GM23338 (cell line): Measurements from ENCODE around the gene CISH. TPM values are rescaled to one million over a fixed set of nuclear protein-coding genes. Genes with fewer than 3 reads are reported as not detected.

Experiments used
- ATAC-seq: fragments of 200-7000 bp; cut with Tn5 transposase; 3 replicates; pipeline ENCODE4 v1.9.1; 2020
- DNase-seq: peaks from one replicate; pipeline ENCODE4 v3.0.0-alpha.2; 2015; ENCODE audit warnings: low spot score
- H2AFZ ChIP-seq: fragments of 200-600 bp; sonication (generic); 2 replicates; pipeline ENCODE4 v1.8.0; 2016; ENCODE audit warnings: antibody characterized with exemption, mild to moderate bottlenecking, moderate library complexity
- H3F3A ChIP-seq: fragments of 200-600 bp; sonication (generic); replicated peaks from 2 replicates; pipeline ENCODE4 v1.8.0; 2017; ENCODE audit warnings: antibody characterized with exemption, mixed run types, low read depth
- H3K27ac ChIP-seq: fragments of 200-600 bp; sonication (generic); 2 replicates; pipeline ENCODE4 v1.6.1; 2016; ENCODE audit warnings: low read depth
- H3K27me3 ChIP-seq: fragments of 200-600 bp; sonication (generic); 2 replicates; pipeline ENCODE4 v1.8.0; 2016; ENCODE audit warnings: mild to moderate bottlenecking, mixed run types, moderate library complexity; ENCODE audit not compliant: insufficient read depth
- H3K36me3 ChIP-seq: fragments of 200-600 bp; sonication (generic); 2 replicates; pipeline ENCODE4 v1.8.0; 2016; ENCODE audit warnings: mild to moderate bottlenecking; ENCODE audit not compliant: insufficient read depth
- H3K4me1 ChIP-seq: fragments of 200-600 bp; sonication (generic); 2 replicates; pipeline ENCODE4 v1.8.0; 2016; ENCODE audit warnings: mild to moderate bottlenecking, moderate library complexity; ENCODE audit not compliant: insufficient read depth
- H3K4me2 ChIP-seq: fragments of 200-600 bp; sonication (generic); 2 replicates; pipeline ENCODE4 v1.7.1; 2017; ENCODE audit warnings: mixed run types
- H3K4me3 ChIP-seq: fragments of 200-600 bp; sonication (generic); 2 replicates; pipeline ENCODE4 v1.6.1; 2016; ENCODE audit warnings: mixed run types
- H3K79me2 ChIP-seq: fragments of 200-600 bp; sonication (generic); replicated peaks from 2 replicates; pipeline ENCODE4 v1.8.0; 2017; ENCODE audit warnings: mild to moderate bottlenecking; ENCODE audit not compliant: insufficient read depth
- H3K9me2 ChIP-seq: fragments of 200-600 bp; sonication (generic); 2 replicates; pipeline ENCODE4 v1.8.0; 2017; ENCODE audit not compliant: insufficient read depth
- H4K20me1 ChIP-seq: fragments of 200-600 bp; sonication (generic); replicated peaks from 2 replicates; pipeline ENCODE4 v1.8.0; 2017; ENCODE audit warnings: mild to moderate bottlenecking; ENCODE audit not compliant: insufficient read depth
- H3K27ac Mint-ChIP-seq: 2 replicates; pipeline ENCODE4 v1.8.0; 2020; ENCODE audit warnings: inconsistent platforms, mild to moderate bottlenecking, moderate library complexity, mixed read lengths
- H3K27me3 Mint-ChIP-seq: 3 replicates; pipeline ENCODE4 v1.8.0; 2022; ENCODE audit warnings: low read depth, mild to moderate bottlenecking, moderate library complexity, mixed read lengths, inconsistent platforms; ENCODE audit not compliant: insufficient read depth, poor library complexity
- H3K36me3 Mint-ChIP-seq: 3 replicates; pipeline ENCODE4 v1.8.0; 2021; ENCODE audit warnings: low read depth, mild to moderate bottlenecking, inconsistent platforms, moderate library complexity, mixed read lengths
- H3K4me1 Mint-ChIP-seq: 3 replicates; pipeline ENCODE4 v1.8.0; 2020; ENCODE audit warnings: mild to moderate bottlenecking, inconsistent platforms, mixed read lengths
- H3K4me3 Mint-ChIP-seq: 3 replicates; pipeline ENCODE4 v1.8.0; 2021; ENCODE audit warnings: moderate library complexity, mild to moderate bottlenecking, inconsistent platforms, mixed read lengths
- H3K9me3 Mint-ChIP-seq: 3 replicates; pipeline ENCODE4 v1.8.0; 2020; ENCODE audit warnings: moderate library complexity, mild to moderate bottlenecking, inconsistent platforms, mixed read lengths
- ETS1 ChIP-seq: IDR thresholded peaks from 2 replicates; pipeline ENCODE4 v1.6.1; 2016; ENCODE audit warnings: antibody characterized with exemption
- EZH2 ChIP-seq: fragments of 200-600 bp; sonication (generic); IDR thresholded peaks from one replicate; pipeline ENCODE4 v1.8.0; 2017; ENCODE audit warnings: antibody characterized with exemption, mild to moderate bottlenecking, low read depth; ENCODE audit not compliant: unreplicated experiment
- EZH2phosphoT487 ChIP-seq: fragments of 200-600 bp; sonication (generic); IDR thresholded peaks from one replicate; pipeline ENCODE4 v1.8.1; 2018; ENCODE audit warnings: antibody characterized with exemption; ENCODE audit not compliant: unreplicated experiment
- JUNB ChIP-seq: IDR thresholded peaks from one replicate; pipeline ENCODE4 v1.6.1; 2016; ENCODE audit warnings: antibody characterized with exemption; ENCODE audit not compliant: unreplicated experiment
- NANOG ChIP-seq: IDR thresholded peaks from 2 replicates; pipeline ENCODE4 v1.6.1; 2016; ENCODE audit warnings: antibody characterized with exemption, borderline replicate concordance
- POLR2AphosphoS5 ChIP-seq: IDR thresholded peaks from 2 replicates; pipeline ENCODE4 v1.6.1; 2016; ENCODE audit warnings: antibody characterized with exemption, low read depth
- REST ChIP-seq: IDR thresholded peaks from one replicate; pipeline ENCODE4 v1.6.1; 2018; ENCODE audit warnings: antibody characterized with exemption; ENCODE audit not compliant: unreplicated experiment
- ZNF114 ChIP-seq: fragments of 250-450 bp; sonication (Bioruptor Pico); IDR thresholded peaks from 2 replicates; pipeline ENCODE4 v1.5.0; 2020; ENCODE audit warnings: mild to moderate bottlenecking, moderate library complexity
- ZNF331 ChIP-seq: fragments of 250-450 bp; sonication (Bioruptor Pico); IDR thresholded peaks from 2 replicates; pipeline ENCODE4 v1.5.0; 2020; ENCODE audit warnings: low read depth, mild to moderate bottlenecking, moderate library complexity
- polyA plus RNA-seq: library from polyadenylated mRNA; unstranded; fragments of >200 nt; fragmentation: Nextera tagmentation; extraction: Ambion mirVana; gene quantifications from 2 replicates; pipeline ENCODE4 v1.2.1, GENCODE V29; 2016
- total RNA-seq: library from RNA; depleted of rRNA; stranded (reverse); fragments of >200 nt; shearing (Covaris generic); gene quantifications from 2 replicates; pipeline ENCODE4 v1.2.3, GENCODE V29; 2014

Gene CISH
- total and polyA plus RNA-seq, 2 experiments from 2014 or later = 2.1 to 3.6 TPM

GRCh38 chr3:50587806-50588758, 23.5 kb downstream of the CISH start:
- TF ChIP-seq JUNB (no peak), NANOG (no peak), EZH2phosphoT487 (no peak), REST (no peak), ETS1 (no peak), POLR2AphosphoS5 (no peak), EZH2 (no peak)
- Histone ChIP-seq H3K4me1 (no peaks in the 10 kb centered on the region), H2AFZ (no peak overlapping the region), H3K79me2 (no peaks in the 10 kb centered on the region), H4K20me1 (no peaks in the 10 kb centered on the region; the same call in 1 of the 2 replicates), H3K27me3 (no peaks in the 10 kb centered on the region), H3K36me3 (no peaks in the 10 kb centered on the region), H3K27ac (no peak overlapping the region), H3K4me3 (no peak overlapping the region), H3K9me2 (no peaks in the 10 kb centered on the region), H3K4me2 (no peak overlapping the region), H3F3A (no peaks in the 10 kb centered on the region)
- ATAC-seq (no peak), DNase-seq (no peak)
- Mint-ChIP-seq H3K4me3 (no peak overlapping the region), H3K27ac (no peak overlapping the region), H3K27me3 (no peaks in the 10 kb centered on the region), H3K36me3 (peaks cover 3% of the 10 kb centered on the region; the same call in 2 of the 3 replicates), H3K9me3 (no peaks in the 10 kb centered on the region), H3K4me1 (peaks cover 6% of the 10 kb centered on the region)

- no peak for ATAC-seq
- peaks cover 6% of the 10 kb centered on the region for H3K4me1 Mint-ChIP-seq
- TF ChIP-seq POLR2AphosphoS5 (no peak), ETS1 (no peak), ZNF114 (no peak), ZNF331 (no peak), JUNB (no peak), REST (no peak), EZH2phosphoT487 (no peak), NANOG (no peak), EZH2 (no peak)
Measured at GRCh38 chr3:50587373-50587772, 24.2 kb downstream of the CISH start.

More at GRCh38 chr3:50587373-50587772, 24.2 kb downstream of the CISH start:
- Histone ChIP-seq H3K4me3 (no peak overlapping the region), H3K27me3 (no peaks in the 10 kb centered on the region), H2AFZ (no peak overlapping the region), H3K36me3 (no peaks in the 10 kb centered on the region), H4K20me1 (no peaks in the 10 kb centered on the region; the same call in 1 of the 2 replicates), H3K4me2 (no peak overlapping the region), H3F3A (no peaks in the 10 kb centered on the region), H3K4me1 (no peaks in the 10 kb centered on the region), H3K9me2 (no peaks in the 10 kb centered on the region), H3K27ac (no peak overlapping the region), H3K79me2 (no peaks in the 10 kb centered on the region)
- Mint-ChIP-seq H3K27me3 (no peaks in the 10 kb centered on the region), H3K9me3 (no peaks in the 10 kb centered on the region), H3K4me3 (no peak overlapping the region), H3K27ac (no peak overlapping the region), H3K36me3 (peaks cover 3% of the 10 kb centered on the region; the same call in 2 of the 3 replicates)
- DNase-seq = no peak
